Progenitor cell of endocrine pancreas (in vitro differentiated cells): ENCODE measurements around the gene UBAP2. TPM values are rescaled to one million over a fixed set of nuclear protein-coding genes. Genes with fewer than 3 reads are reported as not detected.

Experiments used
- DNase-seq: peaks from one replicate; pipeline ENCODE4 v3.0.0; 2021; ENCODE audit warnings: low spot score; ENCODE audit not compliant: unreplicated experiment
- H3K27ac Mint-ChIP-seq: 2 replicates; pipeline ENCODE4 v1.8.0; 2021; ENCODE audit warnings: mild to moderate bottlenecking, moderate library complexity, mixed read lengths
- H3K27me3 Mint-ChIP-seq: 2 replicates; pipeline ENCODE4 v1.8.0; 2021; ENCODE audit warnings: mixed read lengths
- H3K36me3 Mint-ChIP-seq: 2 replicates; pipeline ENCODE4 v1.8.0; 2022; ENCODE audit warnings: mixed read lengths; ENCODE audit not compliant: insufficient read depth
- H3K4me1 Mint-ChIP-seq: 2 replicates; pipeline ENCODE4 v1.8.0; 2021; ENCODE audit warnings: low read depth, mixed read lengths
- H3K4me3 Mint-ChIP-seq: 2 replicates; pipeline ENCODE4 v1.8.0; 2021; ENCODE audit warnings: low read depth, mild to moderate bottlenecking, moderate library complexity, mixed read lengths
- H3K9me3 Mint-ChIP-seq: 2 replicates; pipeline ENCODE4 v1.8.0; 2021; ENCODE audit warnings: low read depth, mixed read lengths
- CTCF ChIP-seq: fragments of 200-600 bp; sonication (generic); IDR thresholded peaks from one replicate; pipeline ENCODE4 v1.5.0; 2021; ENCODE audit warnings: antibody characterized with exemption, mild to moderate bottlenecking; ENCODE audit not compliant: unreplicated experiment
- total RNA-seq: library from RNA; stranded (reverse); gene quantifications from 2 replicates; pipeline ENCODE4 v1.2.1, GENCODE V29; 2021

UBAP2 gene
- total RNA-seq, 1 donor from 2014 or later = 56.7 TPM

GRCh38 chr9:34001298-34001697 lies 47.4 kb downstream of the UBAP2 start:
- Mint-ChIP-seq H3K4me3 (no peak overlapping the region), H3K4me1 (no peaks in the 10 kb centered on the region), H3K27ac (no peak overlapping the region), H3K36me3 (peaks cover 9% of the 10 kb centered on the region), H3K27me3 (no peaks in the 10 kb centered on the region), H3K9me3 (no peaks in the 10 kb centered on the region)
- no peak for TF ChIP-seq CTCF
- no peak for DNase-seq

GRCh38 chr9:33995449-33995848 lies 53.2 kb downstream of the UBAP2 start:
- no peaks in the 10 kb centered on the region for H3K9me3 Mint-ChIP-seq
- TF ChIP-seq CTCF = no peak
- no peak overlapping the region for H3K27ac Mint-ChIP-seq
- DNase-seq = no peak
- H3K4me1 Mint-ChIP-seq = peaks cover 4% of the 10 kb centered on the region
- no peaks in the 10 kb centered on the region for H3K27me3 Mint-ChIP-seq
- no peak overlapping the region for H3K4me3 Mint-ChIP-seq
- H3K36me3 Mint-ChIP-seq = peaks cover 13% of the 10 kb centered on the region

- H3K4me3 Mint-ChIP-seq = no peak overlapping the region
- peak overlapping the region; percentile 46 for H3K27ac Mint-ChIP-seq
- peaks cover 16% of the 10 kb centered on the region for H3K36me3 Mint-ChIP-seq
- no peaks in the 10 kb centered on the region for H3K9me3 Mint-ChIP-seq
- H3K4me1 Mint-ChIP-seq = peaks cover 4% of the 10 kb centered on the region
- DNase-seq = no peak
- no peaks in the 10 kb centered on the region for H3K27me3 Mint-ChIP-seq
- TF ChIP-seq CTCF = no peak
Measured at GRCh38 chr9:33993104-33993503, 55.6 kb downstream of the UBAP2 start.

GRCh38 chr9:33992632-33993031 lies 56.1 kb downstream of the UBAP2 start:
- no peaks in the 10 kb centered on the region for H3K9me3 Mint-ChIP-seq
- H3K27ac Mint-ChIP-seq = no peak overlapping the region
- H3K27me3 Mint-ChIP-seq = no peaks in the 10 kb centered on the region
- peaks cover 16% of the 10 kb centered on the region for H3K36me3 Mint-ChIP-seq
- H3K4me3 Mint-ChIP-seq = no peak overlapping the region
- DNase-seq = no peak
- TF ChIP-seq CTCF = no peak
- H3K4me1 Mint-ChIP-seq = peaks cover 4% of the 10 kb centered on the region

- H3K27me3 Mint-ChIP-seq = no peaks in the 10 kb centered on the region
- peaks cover 4% of the 10 kb centered on the region for H3K4me1 Mint-ChIP-seq
- H3K27ac Mint-ChIP-seq = peak overlapping the region; percentile 85
- no peaks in the 10 kb centered on the region for H3K9me3 Mint-ChIP-seq
- DNase-seq = no peak
- TF ChIP-seq CTCF = no peak
- no peak overlapping the region for H3K4me3 Mint-ChIP-seq
- H3K36me3 Mint-ChIP-seq = peaks cover 18% of the 10 kb centered on the region
Measured at GRCh38 chr9:33988219-33988890, 60.3 kb downstream of the UBAP2 start.
